Measurements from ENCODE around the gene KCNAB2. TPM values are rescaled to one million over a fixed set of nuclear protein-coding genes. Genes with fewer than 3 reads are reported as not detected.

KCNAB2 gene
- total RNA-seq, 1 donor from 2014 or later, result 29.0 TPM

- no peak for DNase-seq (ENCODE audit: low spot score)
Measured at GRCh38 chr1:6029351-6029750, 16.3 kb upstream of the KCNAB2 start.

DNA sequence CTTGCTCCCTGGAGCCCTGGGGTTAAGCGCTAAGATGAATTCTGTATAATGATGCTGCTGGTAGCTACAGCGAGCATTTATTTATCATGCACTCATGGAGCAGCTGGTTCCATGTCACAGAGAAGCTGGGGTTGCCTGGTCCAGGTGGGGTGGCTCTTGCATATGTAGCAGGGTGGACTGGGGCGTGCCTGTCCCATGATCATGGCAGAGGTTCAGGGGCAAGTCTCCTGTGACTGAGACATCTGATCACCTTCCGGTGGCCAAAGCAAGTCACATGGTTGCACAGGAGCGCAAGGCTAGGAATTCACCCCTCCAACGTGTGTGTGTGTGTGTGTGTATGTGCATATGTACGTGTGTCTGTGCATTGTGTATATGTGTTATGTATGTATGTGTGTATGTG is 15.6 kb upstream of the KCNAB2 start:
- DNase-seq (ENCODE audit: low spot score), result no peak

GRCh38 chr1:6030547-6031261 is 15.0 kb upstream of the KCNAB2 start:
- no peak for DNase-seq (ENCODE audit: low spot score)

DNA sequence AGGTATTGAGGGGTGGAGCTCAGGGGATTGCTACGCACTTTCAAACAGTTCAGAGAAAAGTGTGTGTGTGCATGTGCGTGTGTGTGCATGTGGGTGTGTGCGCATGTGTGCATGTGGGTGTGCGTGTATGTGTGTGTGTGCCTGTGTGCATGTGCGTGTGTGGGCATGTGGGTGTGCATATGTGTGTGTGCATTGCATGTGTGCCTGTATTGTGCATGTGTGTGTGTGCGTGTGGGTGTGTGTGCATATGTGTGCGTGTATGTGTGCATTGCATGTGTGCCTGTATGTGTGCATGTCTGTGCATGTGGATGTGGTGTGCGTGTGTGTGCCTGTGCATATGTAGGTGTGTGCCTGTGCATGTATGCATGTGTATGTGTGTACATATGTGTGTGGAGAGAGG is 12.6 kb upstream of the KCNAB2 start:
- DNase-seq (ENCODE audit: low spot score), result no peak

DNA sequence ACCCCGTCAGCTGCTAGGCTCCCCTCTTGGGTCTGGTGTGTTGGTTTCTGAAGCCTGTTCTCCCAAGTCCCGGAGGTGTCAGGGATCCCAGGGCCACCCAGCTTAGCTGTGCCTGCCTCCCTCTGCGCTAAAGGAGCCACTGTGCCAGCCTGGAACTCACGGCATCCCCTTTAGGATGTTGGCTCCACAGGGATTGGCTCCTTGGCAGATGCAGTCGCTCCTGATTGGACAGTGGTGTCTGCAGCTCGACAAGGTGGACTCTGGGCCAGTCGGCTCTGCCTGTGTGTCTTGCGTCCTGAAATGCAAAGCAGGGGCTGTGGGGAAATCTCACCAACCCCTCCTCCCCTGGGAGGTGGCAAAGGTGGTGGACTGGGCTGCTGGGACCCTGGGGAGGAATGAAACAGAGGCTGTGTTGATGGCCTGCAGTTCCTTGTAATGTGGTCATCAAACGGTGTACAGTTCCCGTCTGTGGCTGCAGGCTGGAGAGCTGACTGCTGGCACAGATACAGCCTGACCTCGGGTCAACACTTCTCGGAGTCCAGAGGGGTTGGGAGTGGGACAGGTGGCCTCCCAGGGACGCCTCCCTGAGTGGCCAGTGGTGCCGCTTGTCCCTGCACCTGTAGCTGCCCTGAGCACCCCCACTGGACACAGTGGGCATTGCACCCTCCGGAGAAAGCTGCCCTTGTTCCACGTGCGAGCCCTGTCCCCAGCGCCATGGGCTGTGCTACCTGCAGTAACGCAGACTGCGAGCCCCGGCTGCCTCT is 11.5 kb upstream of the KCNAB2 start:
- DNase-seq (ENCODE audit: low spot score), result no peak

GRCh38 chr1:6034750-6035096 is 11.0 kb upstream of the KCNAB2 start:
- DNase-seq (ENCODE audit: low spot score), result no peak

DNA sequence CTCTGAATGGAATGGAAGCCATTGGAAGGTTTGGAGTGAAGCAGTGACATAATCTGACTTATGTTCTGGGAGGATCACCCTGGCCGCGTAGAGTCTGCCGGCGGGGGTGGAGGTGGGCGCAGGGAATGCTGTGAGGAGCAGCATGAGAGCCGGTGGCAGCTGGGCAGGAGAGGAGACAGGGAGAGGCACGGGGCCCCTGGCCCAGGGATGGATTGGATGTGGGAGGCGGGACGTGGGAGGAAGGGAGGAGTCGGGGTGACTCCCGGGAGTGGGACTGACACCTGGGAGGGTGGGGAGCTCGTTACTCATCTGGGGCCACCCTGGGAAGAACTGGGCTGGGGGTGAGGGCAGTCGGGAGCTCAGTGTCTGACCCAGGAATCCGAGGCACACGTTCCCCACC is 10.4 kb upstream of the KCNAB2 start:
- DNase-seq (ENCODE audit: low spot score), result no peak

DNA sequence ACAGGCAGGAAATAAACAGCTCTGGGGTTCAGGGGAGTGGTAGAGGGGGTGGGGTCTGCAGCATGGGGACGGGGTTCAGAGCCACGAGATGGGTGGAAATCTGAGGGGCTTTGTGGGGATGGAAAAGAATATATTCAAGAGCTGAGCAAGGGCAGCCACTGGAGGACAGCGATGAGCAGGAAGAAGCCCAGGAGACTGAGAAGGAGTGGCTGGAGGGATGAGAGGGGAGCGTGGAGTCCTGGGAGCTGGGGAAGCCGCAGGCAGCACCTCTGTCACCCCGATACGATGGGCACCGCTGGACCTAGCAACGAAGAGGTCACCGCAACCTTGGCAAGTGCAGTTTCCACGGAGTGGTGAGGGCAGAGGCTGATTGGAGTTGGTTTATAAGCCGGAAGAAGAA is 10.0 kb upstream of the KCNAB2 start:
- DNase-seq (ENCODE audit: low spot score), result no peak

- no peak for DNase-seq (ENCODE audit: low spot score)
Measured at GRCh38 chr1:6037338-6037762, 8.3 kb upstream of the KCNAB2 start.

DNA sequence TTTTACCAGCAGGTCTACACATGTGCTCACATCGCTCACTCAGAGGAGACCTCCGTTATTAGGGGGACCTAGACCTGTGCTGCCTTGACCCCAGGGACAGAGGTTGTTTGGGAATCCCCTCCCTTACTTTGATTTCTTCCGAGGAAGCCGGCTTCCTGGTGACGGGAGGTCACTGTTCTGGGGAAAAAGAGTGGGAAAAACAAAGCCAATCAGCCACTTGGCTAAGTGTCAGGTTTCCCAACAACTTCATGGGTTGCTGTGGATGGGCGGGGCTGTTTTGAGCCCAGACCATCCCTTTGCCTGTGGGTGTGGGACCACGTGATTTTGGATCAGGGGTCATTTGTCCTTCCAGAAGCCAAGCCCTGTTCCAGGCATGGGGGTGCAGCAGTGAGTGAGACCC is 7.1 kb upstream of the KCNAB2 start:
- no peak for DNase-seq (ENCODE audit: low spot score)

DNA sequence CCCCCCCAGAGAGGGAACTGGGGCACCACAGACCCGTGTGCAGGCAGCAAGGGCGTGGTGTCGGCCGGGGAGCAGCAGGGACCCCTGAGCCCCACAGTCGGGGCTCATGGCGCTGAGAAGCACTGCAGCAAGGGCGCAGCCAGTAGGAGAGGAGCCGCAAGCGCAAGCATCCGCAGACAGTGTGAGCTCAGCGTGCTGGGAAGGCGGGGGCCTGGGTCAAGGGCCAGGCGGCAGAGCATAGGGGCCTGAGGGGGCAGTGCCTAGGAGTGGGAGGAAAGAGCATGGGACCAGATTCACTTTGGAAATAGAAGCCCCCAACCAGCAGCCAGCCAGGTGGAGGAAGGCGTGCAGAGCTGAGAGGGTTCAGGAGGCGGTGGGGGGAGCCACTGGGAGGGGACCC is 6.7 kb upstream of the KCNAB2 start:
- DNase-seq (ENCODE audit: low spot score), result no peak

DNA sequence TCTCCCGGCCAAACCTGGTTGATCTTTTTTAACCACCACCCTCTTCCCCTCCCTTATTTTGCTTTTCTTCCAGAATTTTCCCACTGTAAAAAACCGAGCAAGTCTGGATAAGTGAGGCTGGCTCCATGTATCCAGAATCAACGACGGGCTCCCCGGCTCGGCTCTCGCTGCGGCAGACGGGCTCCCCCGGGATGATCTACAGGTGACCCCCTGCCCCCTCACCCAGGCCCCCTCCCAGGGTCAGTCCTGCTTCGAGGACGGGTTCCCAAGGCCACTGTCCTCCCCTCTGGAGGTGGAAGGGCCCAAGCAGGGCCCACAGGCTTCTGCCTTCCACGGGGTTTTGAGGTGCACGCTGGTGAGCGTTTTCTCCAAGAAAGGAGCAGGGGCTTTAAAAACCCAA is 5.2 kb upstream of the KCNAB2 start:
- DNase-seq (ENCODE audit: low spot score), result no peak

- DNase-seq (ENCODE audit: low spot score), result no peak
Measured at GRCh38 chr1:6040861-6041415, 4.8 kb upstream of the KCNAB2 start.

GRCh38 chr1:6041432-6042062 is 4.1 kb upstream of the KCNAB2 start:
- DNase-seq (ENCODE audit: low spot score), result no peak

- no peak for DNase-seq (ENCODE audit: low spot score)
Measured at GRCh38 chr1:6043561-6043960, 2.1 kb upstream of the KCNAB2 start.

DNA sequence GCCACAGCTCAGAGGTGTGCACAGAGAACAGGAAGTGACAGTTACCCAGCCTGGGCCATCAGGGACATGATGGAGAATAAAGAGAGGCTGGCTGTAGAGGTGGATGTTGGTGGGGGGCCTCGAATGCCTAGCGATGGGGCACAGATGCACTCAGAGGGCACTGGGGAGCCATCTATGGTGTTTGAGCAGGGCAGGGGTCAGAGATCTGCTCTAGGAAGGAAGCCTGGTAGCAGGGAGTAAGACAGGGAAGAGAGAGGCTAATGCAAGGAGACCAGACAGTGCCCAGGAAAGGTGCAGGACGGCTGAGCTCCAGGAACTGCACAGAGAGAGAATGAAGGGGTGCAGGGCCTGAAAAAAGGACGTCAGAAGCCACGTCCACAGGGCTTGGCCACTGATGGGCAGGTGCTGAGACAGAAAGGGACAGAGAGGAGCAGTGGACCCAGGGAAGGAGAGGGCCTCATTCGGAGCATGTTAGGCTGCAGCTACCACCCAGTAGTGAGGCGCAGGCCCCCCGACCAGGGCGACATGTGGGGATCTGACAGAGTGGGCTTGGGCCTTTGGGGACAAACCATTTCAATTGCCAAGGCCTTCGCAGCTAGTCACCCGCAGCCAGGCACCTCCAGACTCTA is 1.1 kb upstream of the KCNAB2 start:
- DNase-seq (ENCODE audit: low spot score), result no peak

GRCh38 chr1:6045110-6045502 is 582 bp upstream of the KCNAB2 start:
- no peak for DNase-seq (ENCODE audit: low spot score)

DNA sequence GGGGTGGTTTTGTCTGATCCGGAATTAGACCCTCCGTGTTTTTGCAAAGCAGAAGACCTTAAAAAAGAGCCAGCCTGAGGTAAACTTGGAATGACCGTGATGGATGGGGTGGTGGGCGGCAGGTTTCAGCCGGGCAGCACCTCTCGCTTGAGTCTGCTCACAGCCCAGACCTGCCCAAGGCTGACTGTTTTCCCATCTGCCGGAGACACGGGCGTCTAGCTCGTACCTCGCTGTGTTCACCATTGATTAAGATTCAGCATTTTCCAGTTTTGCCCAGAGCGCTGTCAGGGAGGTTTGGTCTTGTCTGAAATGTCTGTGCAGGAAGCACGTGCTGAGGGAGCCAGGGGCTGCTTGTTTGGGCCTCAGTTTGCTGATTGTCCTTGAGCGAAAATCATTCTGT is 591 bp downstream of the KCNAB2 start:
- no peak for DNase-seq (ENCODE audit: low spot score)

DNA sequence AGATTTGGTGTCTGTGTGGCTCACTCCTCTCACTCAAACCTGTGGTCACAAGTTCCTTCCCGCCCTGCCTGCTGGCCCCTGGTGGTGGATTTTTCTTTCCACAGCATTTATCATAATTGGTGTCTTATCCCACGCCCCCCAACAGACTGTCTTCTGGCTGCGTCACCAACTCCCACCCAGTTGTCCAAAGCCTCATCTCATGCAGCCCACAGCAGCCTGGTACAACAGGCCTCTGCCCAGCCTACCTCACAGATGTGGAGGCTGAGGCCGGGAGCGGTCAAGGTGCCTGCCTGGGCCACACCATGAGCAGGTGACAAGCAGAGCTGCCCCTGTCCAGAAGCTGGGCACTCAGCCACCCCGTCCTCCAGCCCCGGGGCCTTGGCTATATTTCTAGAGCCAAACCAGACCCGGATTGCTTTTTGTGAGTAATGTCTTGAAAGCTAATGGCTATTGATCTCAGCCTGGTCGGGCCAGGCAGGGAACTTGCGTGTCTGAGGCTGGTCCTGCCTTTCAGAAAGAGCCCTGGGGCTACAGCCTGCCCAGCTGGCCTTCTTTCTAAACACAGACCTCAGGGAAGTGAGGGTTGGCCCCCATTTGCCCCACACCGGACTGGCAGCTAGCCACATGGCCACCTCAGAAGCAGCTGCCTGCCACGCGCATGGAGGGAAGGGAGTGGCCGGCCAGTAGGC is 2.6 kb downstream of the KCNAB2 start:
- no peak for DNase-seq (ENCODE audit: low spot score)

- DNase-seq (ENCODE audit: low spot score), result no peak
Measured at GRCh38 chr1:6049419-6049818, 3.7 kb downstream of the KCNAB2 start.

DNA sequence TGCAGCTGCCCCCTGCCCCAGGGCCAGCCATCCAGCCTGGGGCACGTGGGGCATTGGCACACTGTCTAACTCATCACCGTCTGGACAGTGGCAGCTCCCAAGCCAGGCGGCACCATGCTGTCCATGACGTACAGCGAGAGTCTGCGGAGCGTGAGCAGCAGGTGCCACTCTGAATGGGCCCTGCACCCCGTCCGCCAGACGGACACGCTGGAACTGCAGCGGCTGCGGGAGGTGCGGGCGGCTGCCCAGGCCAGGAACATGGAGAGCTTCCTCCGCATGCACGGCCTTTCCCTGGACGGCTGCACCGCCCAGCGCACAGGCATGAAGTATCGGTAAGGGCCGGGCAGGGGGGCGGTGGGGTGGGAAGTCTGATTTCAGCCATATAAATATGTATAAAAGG is 5.7 kb downstream of the KCNAB2 start:
- DNase-seq (ENCODE audit: low spot score), result no peak
